WTC11 (cell line): ENCODE measurements around the gene KCNG4. TPM values are rescaled to one million over a fixed set of nuclear protein-coding genes. Genes with fewer than 3 reads are reported as not detected.
"Not testable (repeated sequence)": the region's sequence is repeated elsewhere in the genome, so short reads cannot be mapped to it uniquely, and the experiment has no call there.

Experiments
- ATAC-seq: fragments of 200-7000 bp; cut with Tn5 transposase; 2 replicates; pipeline ENCODE4 v1.10.0; 2021; ENCODE audit warnings: mild to moderate bottlenecking, moderate library complexity
- CTCF ChIA-PET: fragments of 300-600 bp; sonication (Branson Sonifier 250); formaldehyde crosslinking; loops from one replicate; lab custom pipeline; 2021; ENCODE audit warnings: antibody characterized with exemption; lab: Charles Lee
- POLR2A ChIA-PET: fragments of 350-600 bp; sonication (Branson Sonifier 250); formaldehyde crosslinking; loops from one replicate; lab custom pipeline; 2021; ENCODE audit warnings: antibody characterized with exemption; lab: Charles Lee
- DNase-seq: peaks from one replicate; pipeline ENCODE4 v3.0.0; 2021; ENCODE audit warnings: low spot score
- H3K27ac Mint-ChIP-seq: 2 replicates; pipeline ENCODE4 v1.8.0; 2021; ENCODE audit warnings: mixed read lengths
- H3K27me3 Mint-ChIP-seq: 2 replicates; pipeline ENCODE4 v1.8.0; 2021; ENCODE audit warnings: low read depth, mild to moderate bottlenecking, moderate library complexity, mixed read lengths
- H3K36me3 Mint-ChIP-seq: 2 replicates; pipeline ENCODE4 v1.8.0; 2021; ENCODE audit warnings: mixed read lengths
- H3K4me1 Mint-ChIP-seq: 2 replicates; pipeline ENCODE4 v1.8.0; 2022; ENCODE audit warnings: mixed read lengths
- H3K4me3 Mint-ChIP-seq: 2 replicates; pipeline ENCODE4 v1.8.0; 2021; ENCODE audit warnings: mild to moderate bottlenecking, moderate library complexity, mixed read lengths
- H3K9me3 Mint-ChIP-seq: 2 replicates; pipeline ENCODE4 v1.8.0; 2021; ENCODE audit warnings: mixed read lengths
- AR ChIP-seq: fragments of 250-450 bp; sonication (Bioruptor Pico); IDR thresholded peaks from 2 replicates; pipeline ENCODE4 v1.9.0; 2021; ENCODE audit warnings: mild to moderate bottlenecking
- ATF6 ChIP-seq: sonication (generic); formaldehyde crosslinking; IDR thresholded peaks from 2 replicates; pipeline ENCODE4 v1.8.1; 2023; ENCODE audit warnings: mild to moderate bottlenecking, missing genetic modification reagents
- CTCF ChIP-seq: fragments of 200-600 bp; IDR thresholded peaks from 2 replicates; pipeline ENCODE4 v1.8.0; 2022; ENCODE audit warnings: antibody characterized with exemption
- E2F4 ChIP-seq: sonication (generic); formaldehyde crosslinking; IDR thresholded peaks from 2 replicates; pipeline ENCODE4 v1.8.1; 2022; ENCODE audit warnings: low read depth, mild to moderate bottlenecking, moderate library complexity, missing genetic modification reagents, borderline replicate concordance
- GABPB1 ChIP-seq: sonication (generic); formaldehyde crosslinking; IDR thresholded peaks from 2 replicates; pipeline ENCODE4 v1.8.1; 2023; ENCODE audit warnings: mild to moderate bottlenecking, missing genetic modification reagents
- MAX ChIP-seq: sonication (generic); formaldehyde crosslinking; IDR thresholded peaks from 2 replicates; pipeline ENCODE4 v1.8.0; 2022; ENCODE audit warnings: mild to moderate bottlenecking, missing genetic modification reagents
- RELA ChIP-seq: sonication (generic); formaldehyde crosslinking; IDR thresholded peaks from 2 replicates; pipeline ENCODE4 v1.8.1; 2022; ENCODE audit warnings: missing genetic modification reagents, mild to moderate bottlenecking, borderline replicate concordance
- SP1 ChIP-seq: sonication (generic); formaldehyde crosslinking; conservative IDR thresholded peaks from 2 replicates; pipeline ENCODE4 v1.8.1; 2022; ENCODE audit warnings: missing genetic modification reagents
- TP53 ChIP-seq: sonication (generic); formaldehyde crosslinking; IDR thresholded peaks from 2 replicates; pipeline ENCODE4 v1.8.1; 2023; ENCODE audit warnings: mild to moderate bottlenecking, missing genetic modification reagents
- ZBTB43 ChIP-seq: sonication (generic); formaldehyde crosslinking; IDR thresholded peaks from 2 replicates; pipeline ENCODE4 v1.8.1; 2023; ENCODE audit warnings: mild to moderate bottlenecking, missing genetic modification reagents
- ZNF219 ChIP-seq: sonication (generic); formaldehyde crosslinking; IDR thresholded peaks from 2 replicates; pipeline ENCODE4 v1.8.0; 2023; ENCODE audit warnings: missing genetic modification reagents, mild to moderate bottlenecking, borderline replicate concordance
- total RNA-seq: library from RNA; stranded (reverse); gene quantifications from 3 replicates; pipeline ENCODE4 v1.2.3, GENCODE V29; 2021
- TF ChIP-seq, protein P1 (sequence below): sonication (generic); formaldehyde crosslinking; IDR thresholded peaks from 2 replicates; pipeline ENCODE4 v1.8.1; 2023; ENCODE audit warnings: mild to moderate bottlenecking, missing genetic modification reagents, borderline replicate concordance
- TF ChIP-seq, protein P2 (sequence below): sonication (generic); formaldehyde crosslinking; IDR thresholded peaks from 2 replicates; pipeline ENCODE4 v1.8.0; 2022; ENCODE audit warnings: mild to moderate bottlenecking, missing genetic modification reagents

The KCNG4 gene
- total RNA-seq, 1 experiment from 2014 or later, result not detected

DNA sequence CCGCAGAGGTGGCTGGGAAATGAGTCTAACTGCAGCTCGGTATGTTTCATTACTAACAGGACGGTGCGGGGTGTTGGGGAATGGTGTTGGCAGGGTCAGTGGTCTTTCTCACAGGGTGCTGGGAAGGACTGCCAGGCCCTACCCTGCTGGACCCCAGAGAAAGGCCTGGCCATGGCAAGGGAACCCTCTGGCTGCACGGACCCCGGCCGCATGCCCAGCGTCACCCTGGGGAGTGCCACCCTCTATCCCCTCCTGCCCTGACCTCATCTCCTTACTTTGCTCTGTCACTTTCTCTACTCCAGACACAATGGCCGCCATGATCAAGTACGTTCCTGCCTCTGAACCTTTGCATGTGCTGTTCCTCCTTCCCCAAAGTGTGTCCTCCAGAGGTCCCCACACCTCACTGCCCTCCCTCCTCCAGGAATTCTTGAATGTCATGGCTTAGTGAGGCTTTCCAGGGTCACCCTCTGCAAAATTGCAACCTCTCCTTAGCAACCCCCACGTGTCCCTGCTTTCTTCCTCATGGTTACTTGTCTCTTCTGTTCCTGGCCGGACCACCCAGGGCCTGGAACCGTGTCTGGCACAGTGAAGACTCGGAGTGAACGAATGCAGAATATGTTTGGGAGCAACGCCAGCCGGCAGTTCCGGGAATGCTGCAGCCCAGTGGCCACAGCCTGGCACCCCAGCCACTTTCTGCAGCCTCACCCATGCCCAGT, 33.7 kb downstream of the KCNG4 start (continued):
- TF ChIP-seq, protein P1, sequence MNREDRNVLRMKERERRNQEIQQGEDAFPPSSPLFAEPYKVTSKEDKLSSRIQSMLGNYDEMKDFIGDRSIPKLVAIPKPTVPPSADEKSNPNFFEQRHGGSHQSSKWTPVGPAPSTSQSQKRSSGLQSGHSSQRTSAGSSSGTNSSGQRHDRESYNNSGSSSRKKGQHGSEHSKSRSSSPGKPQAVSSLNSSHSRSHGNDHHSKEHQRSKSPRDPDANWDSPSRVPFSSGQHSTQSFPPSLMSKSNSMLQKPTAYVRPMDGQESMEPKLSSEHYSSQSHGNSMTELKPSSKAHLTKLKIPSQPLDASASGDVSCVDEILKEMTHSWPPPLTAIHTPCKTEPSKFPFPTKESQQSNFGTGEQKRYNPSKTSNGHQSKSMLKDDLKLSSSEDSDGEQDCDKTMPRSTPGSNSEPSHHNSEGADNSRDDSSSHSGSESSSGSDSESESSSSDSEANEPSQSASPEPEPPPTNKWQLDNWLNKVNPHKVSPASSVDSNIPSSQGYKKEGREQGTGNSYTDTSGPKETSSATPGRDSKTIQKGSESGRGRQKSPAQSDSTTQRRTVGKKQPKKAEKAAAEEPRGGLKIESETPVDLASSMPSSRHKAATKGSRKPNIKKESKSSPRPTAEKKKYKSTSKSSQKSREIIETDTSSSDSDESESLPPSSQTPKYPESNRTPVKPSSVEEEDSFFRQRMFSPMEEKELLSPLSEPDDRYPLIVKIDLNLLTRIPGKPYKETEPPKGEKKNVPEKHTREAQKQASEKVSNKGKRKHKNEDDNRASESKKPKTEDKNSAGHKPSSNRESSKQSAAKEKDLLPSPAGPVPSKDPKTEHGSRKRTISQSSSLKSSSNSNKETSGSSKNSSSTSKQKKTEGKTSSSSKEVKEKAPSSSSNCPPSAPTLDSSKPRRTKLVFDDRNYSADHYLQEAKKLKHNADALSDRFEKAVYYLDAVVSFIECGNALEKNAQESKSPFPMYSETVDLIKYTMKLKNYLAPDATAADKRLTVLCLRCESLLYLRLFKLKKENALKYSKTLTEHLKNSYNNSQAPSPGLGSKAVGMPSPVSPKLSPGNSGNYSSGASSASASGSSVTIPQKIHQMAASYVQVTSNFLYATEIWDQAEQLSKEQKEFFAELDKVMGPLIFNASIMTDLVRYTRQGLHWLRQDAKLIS, result no peak
- no peak for TF ChIP-seq TP53

- DNase-seq, H3K27ac Mint-ChIP-seq, H3K9me3 Mint-ChIP-seq, H3K4me3 Mint-ChIP-seq, H3K27me3 Mint-ChIP-seq, ATAC-seq, H3K4me1 Mint-ChIP-seq, H3K36me3 Mint-ChIP-seq, POLR2A ChIA-PET: not testable (repeated sequence)
- CTCF ChIA-PET, result interaction anchor here (1.7 kb wide), 1 partner anchor 18 kb away, joined by 9 read pairs; the partner anchor contains the start of gene TAF1C
These were observed 34.7 kb downstream of the KCNG4 start for GRCh38 chr16:84205123-84205522.

- POLR2A ChIA-PET, ATAC-seq, H3K36me3 Mint-ChIP-seq, H3K9me3 Mint-ChIP-seq, H3K27me3 Mint-ChIP-seq, DNase-seq, H3K4me3 Mint-ChIP-seq, H3K27ac Mint-ChIP-seq, H3K4me1 Mint-ChIP-seq: not testable (repeated sequence)
- CTCF ChIA-PET, result interaction anchor here (0.7 to 1.7 kb wide), 2 partner anchors 18 to 73 kb away, joined by 3 to 9 read pairs; partner anchors contain the start of gene TAF1C
These were observed 35.3 kb downstream of the KCNG4 start for GRCh38 chr16:84204551-84204950.

DNA sequence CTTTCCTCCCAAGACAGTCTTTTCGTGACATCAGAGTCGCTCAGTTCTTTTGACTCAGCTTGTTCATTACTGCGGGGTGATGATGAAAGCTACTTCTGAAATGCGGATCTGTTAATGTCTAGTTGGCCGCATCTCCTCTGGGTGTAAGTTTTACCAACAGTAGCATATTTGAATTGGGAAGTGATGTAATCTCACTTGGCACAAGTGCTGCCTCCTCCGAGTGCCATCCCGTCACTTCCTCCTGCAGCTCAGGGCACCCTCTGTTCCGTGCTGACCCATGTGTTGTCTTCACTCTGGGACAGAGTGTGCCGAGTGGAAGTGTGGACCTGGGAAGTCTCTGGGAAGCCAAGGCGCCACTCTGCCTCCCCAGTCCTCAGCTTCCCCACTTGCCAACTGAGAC, 40.0 kb downstream of the KCNG4 start:
- Mint-ChIP-seq H3K27me3 (no peaks in the 10 kb centered on the region), H3K27ac (no peak overlapping the region), H3K36me3 (no peaks in the 10 kb centered on the region), H3K4me3 (no peak overlapping the region), H3K4me1 (0 out of 2 replicates have a peak, but pooled peaks cover 3% of the 10 kb centered on the region), H3K9me3 (peaks cover 3% of the 10 kb centered on the region; the same call in 1 of the 2 replicates)
- CTCF ChIA-PET, result interaction anchor here (0.8 to 1.5 kb wide), 2 partner anchors 13 kb away, joined by 3 to 16 read pairs; partner anchors contain the start of gene TAF1C
- ATAC-seq (no peak), DNase-seq (no peak)
- POLR2A ChIA-PET, result interaction anchor here (0.5 kb wide), 1 partner anchor 254 kb away, joined by 3 read pairs; no protein-coding TSS in a partner anchor
- TF ChIP-seq CTCF (no peak), ZNF219 (no peak), GABPB1 (CRISPR knock-in tag) (no peak), ZBTB43 (CRISPR knock-in tag) (no peak), E2F4 (CRISPR knock-in tag) (no peak), RELA (CRISPR knock-in tag) (no peak), AR (no peak), MAX (CRISPR knock-in tag) (no peak), SP1 (no peak), ATF6 (CRISPR knock-in tag) (no peak)
- TF ChIP-seq, protein P2, sequence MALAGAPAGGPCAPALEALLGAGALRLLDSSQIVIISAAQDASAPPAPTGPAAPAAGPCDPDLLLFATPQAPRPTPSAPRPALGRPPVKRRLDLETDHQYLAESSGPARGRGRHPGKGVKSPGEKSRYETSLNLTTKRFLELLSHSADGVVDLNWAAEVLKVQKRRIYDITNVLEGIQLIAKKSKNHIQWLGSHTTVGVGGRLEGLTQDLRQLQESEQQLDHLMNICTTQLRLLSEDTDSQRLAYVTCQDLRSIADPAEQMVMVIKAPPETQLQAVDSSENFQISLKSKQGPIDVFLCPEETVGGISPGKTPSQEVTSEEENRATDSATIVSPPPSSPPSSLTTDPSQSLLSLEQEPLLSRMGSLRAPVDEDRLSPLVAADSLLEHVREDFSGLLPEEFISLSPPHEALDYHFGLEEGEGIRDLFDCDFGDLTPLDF (CRISPR knock-in tag), result no peak
